Right lung (tissue), 5 donors: ENCODE data around the gene TMEM33. TPM values are rescaled to one million over a fixed set of nuclear protein-coding genes. Genes with fewer than 3 reads are reported as not detected.

Experiments used
- DNase-seq, 2 donors: peaks; one replicate each; pipeline ENCODE4 v3.0.0-alpha.2; 2013
- polyA plus RNA-seq, 5 donors: library from polyadenylated mRNA; unstranded; fragments of 120-200 nt; gene quantifications; one replicate each; pipeline versions ENCODE4 v1.2.1 to v1.2.3, GENCODE V29; 2013; ENCODE audit warnings: inconsistent platforms in 1 of 5, low replicate concordance in 1 of 5; ENCODE audit not compliant: insufficient read length in 5 of 5, insufficient read depth in 1 of 5

TMEM33 gene
- polyA plus RNA-seq, 5 donors: 25.3 to 38.5 (median 31.2) TPM

GRCh38 chr4:41992967-41993857, 58.0 kb downstream of the TMEM33 start:
- no peak for DNase-seq

GRCh38 chr4:41994461-41994985, 59.3 kb downstream of the TMEM33 start:
- no peak for DNase-seq

GRCh38 chr4:41998019-41998418, 62.8 kb downstream of the TMEM33 start:
- no peak for DNase-seq

GRCh38 chr4:41999321-41999720, 64.1 kb downstream of the TMEM33 start:
- DNase-seq: no peak

GRCh38 chr4:42008011-42008786, 73.0 kb downstream of the TMEM33 start:
- DNase-seq: no peak

Other genes with a start within 250 kb of the TMEM33 start
- gene PHOX2B, start 186.7 kb upstream of the TMEM33 start, polyA plus RNA-seq: under 1 TPM in 3 of 5 donors, not detected in 2; 0.07 to 0.17 (median 0.08) TPM
- under 1 TPM; 0.13 to 0.25 (median 0.21) TPM for gene DCAF4L1, start 46.3 kb downstream of the TMEM33 start, polyA plus RNA-seq
- 100 to 1,000 TPM in 1 of 5 donors, 10 to 100 TPM in 4; 64.5 to 104 (median 97.3) TPM for gene SLC30A9, start 55.1 kb downstream of the TMEM33 start, polyA plus RNA-seq
- under 1 TPM; 0.03 to 0.12 (median 0.05) TPM for gene BEND4, start 217.2 kb downstream of the TMEM33 start, polyA plus RNA-seq